Stromal cell of bone marrow (primary cell): Measurements from ENCODE around the gene UBASH3A.

ENCODE experiments used
- DNase-seq: peaks from one replicate; pipeline ENCODE4 v3.0.0-alpha.2; 2012; ENCODE audit warnings: low read depth

UBASH3A gene

DNA sequence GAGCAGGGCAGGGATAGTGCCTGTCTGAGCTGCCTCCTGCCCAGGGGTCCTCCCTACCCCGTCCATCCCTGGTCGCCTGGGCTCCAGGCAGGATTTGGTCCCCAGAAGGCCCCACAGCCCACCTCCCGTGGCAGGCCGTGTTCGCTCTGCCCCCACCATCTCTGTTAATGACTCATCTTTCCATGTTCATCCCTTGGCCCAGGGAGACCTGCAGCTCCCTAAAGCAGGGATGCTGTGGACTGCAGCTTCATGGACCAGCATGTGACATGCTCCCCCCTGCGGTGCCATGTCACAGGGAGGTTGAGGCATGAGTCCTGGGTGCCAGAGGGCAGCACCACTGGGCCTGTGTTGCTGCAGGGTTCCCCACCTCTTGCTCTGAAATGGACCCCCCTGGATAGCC lies 26.8 kb downstream of the UBASH3A start:
- no peak for DNase-seq

DNA sequence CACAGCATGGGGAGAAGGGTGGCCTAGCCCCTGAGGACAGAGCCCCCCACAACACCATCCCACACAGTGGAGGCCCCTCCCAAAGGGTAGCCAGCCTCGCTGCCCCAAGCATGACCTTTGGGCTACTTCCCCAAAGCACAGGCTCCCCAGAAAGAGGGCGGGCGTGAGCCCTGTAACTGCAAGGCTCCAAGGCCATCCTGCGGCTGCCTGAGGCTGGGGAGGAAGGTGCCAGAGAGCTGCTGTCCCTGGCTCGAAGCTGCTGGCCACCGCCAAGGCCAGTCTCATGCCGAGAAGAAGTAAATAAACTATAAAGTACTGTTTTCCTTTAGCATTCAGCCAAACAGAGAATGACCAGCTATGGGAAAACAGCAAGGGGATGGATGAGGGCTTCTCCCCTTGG lies 27.5 kb downstream of the UBASH3A start:
- DNase-seq = no peak

DNA sequence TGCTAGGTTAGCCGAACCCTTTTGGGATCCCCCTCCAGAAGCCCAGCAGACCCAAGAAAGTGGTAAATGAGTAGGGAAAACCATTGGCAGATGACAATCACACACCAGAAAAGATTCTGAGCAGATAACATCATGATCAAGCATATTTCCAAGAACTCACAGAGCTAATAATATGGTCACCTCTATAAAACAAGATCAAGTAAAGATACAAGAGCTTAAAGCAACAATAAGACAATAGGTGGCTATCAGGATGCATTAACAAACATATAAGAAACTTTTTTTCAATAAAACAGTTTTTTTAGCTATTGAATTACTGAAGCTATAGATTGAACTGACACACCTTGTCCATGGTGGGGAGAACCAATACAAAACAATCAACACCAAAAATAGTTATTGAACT lies 29.0 kb downstream of the UBASH3A start:
- no peak for DNase-seq

GRCh38 chr21:42433946-42434551 lies 30.3 kb downstream of the UBASH3A start:
- no peak for DNase-seq

GRCh38 chr21:42434884-42435283 lies 31.2 kb downstream of the UBASH3A start:
- no peak for DNase-seq

DNA sequence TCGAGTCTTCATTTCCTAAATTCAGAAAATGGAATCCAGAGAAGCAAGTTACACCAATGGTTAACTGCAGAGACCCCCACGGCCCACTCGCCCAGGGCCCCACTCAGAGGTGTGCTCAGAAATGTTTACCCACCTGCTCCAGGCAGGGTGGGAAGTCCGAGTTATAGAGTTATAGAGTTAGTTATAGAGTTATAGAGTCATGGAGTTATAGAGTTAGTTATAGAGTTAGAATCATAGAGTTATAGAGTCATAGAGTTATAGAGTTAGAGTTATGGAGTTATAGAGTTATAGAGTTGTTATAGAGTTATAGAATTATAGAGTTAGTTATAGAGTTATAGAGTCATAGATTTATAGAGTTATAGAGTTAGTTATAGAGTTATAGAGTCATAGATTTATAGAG lies 31.7 kb downstream of the UBASH3A start:
- DNase-seq = no peak

GRCh38 chr21:42435833-42436232 lies 32.1 kb downstream of the UBASH3A start:
- DNase-seq = no peak

DNA sequence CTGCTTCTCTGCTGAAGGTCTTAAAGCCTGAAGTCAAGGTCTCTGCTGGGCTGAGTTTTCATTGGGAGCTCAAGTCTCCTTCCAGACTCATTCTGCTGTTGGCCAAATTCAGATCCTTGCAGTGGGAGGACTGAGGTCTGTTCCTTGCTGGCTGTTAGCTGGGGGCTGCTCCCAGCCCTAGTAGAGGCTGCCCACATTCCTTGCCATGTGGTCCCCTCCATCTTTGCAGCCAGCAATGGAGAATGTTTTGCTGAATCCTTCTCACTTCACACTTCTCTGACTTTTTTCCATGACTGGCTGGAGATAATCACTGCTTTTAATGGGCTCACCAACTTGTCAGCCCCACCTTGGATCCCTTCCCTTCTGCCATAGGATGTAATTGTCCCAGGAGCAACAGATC lies 33.2 kb downstream of the UBASH3A start:
- DNase-seq = no peak

- DNase-seq = no peak
Measured at GRCh38 chr21:42437786-42438185, 34.1 kb downstream of the UBASH3A start.

DNA sequence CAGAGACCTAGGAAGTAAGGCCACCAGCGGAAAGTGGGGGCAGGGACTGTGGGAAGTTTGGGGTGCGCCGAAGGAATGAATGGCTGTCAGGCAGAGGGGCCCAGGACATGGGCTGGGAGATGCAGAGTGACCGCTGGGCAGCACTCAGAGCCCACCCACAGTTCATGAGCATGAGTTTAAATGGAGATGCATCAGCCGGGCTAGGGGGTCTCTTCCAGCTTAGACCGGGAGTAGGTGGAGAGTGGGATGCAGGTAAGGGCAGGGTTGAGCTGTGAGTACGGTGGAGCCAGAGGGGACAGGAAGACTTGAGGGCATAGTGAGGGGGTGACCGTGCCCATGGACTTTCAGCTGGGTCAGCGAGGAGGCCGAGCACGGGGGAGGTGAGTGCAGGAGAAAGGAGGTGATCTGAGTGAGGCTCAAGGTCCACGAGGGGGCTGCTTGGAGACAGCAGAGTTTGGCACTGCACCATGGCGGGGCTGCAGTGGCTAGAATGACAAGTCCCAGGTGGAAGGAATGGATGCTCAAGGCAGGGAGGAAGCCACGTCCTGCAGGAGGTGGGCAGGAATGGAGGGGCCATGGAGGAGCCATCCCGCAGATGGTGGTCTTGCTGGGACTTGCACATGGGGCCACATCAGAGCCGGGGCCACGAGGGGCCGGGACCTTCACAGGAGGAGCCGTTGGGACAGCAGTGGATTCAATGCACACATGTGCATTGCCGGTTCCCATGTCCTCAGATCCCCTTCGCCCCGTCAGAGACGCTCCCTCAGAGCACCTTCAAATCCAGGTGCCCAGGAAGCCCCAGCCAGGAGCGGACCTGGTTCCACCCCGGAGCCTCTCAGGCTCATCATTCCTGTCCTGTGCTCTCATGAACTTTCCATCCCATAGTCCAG lies 34.9 kb downstream of the UBASH3A start:
- DNase-seq = no peak

DNA sequence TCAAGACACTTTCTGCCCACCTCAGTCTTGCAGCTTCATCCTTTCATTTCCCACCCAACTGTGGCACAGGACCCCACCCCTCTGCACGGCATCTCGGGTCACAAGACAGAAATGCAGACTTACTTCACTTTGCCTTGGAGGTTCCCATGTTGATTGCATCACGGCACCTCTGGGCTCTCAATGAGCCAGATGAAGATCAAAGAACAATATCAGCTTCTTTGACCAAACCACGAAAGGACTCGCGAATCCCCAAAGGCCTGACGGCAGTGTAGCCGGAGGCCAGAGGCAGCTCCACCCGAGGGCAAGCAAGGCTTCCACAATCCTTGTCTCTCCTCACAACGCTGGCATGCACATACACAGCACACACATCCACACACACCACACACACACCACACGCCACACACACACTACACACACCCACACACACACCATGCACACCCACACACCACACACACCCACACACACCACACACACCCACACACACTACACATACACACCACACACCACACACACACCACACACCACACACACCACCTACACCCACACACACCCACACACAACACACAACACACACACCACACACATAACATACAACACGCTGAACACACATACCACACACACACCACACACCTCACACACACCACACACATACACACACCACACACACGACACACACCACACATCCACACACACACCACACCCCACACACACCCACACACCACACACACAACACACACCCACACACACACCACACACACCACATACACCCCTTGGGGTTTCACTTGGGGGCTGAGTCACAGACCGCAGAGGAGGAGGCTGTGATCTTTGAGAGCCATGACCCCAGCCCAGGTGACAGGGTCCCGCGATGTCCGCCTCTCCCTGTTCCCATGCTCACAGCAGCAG lies 35.8 kb downstream of the UBASH3A start:
- no peak for DNase-seq

GRCh38 chr21:42440187-42440792 lies 36.6 kb downstream of the UBASH3A start:
- no peak for DNase-seq

DNA sequence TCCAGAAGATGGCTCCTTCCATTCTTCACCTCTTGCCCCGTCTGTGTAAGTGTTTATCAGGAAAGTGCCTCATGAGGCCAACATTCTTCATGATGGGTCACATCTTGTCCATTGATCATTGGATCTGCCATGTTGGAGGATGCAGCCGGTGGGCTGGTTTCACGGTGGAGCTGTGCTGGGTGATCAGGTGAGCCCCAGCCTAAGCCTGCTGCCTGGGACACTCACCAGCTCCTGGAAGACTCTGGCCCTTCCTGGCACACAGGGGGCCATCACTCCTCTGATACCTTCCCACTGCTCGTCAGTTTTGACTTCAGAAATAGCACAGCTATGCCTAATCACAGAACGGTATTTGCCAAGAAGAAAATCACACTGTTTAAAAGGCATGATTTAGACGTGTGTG lies 38.3 kb downstream of the UBASH3A start:
- DNase-seq = no peak

DNA sequence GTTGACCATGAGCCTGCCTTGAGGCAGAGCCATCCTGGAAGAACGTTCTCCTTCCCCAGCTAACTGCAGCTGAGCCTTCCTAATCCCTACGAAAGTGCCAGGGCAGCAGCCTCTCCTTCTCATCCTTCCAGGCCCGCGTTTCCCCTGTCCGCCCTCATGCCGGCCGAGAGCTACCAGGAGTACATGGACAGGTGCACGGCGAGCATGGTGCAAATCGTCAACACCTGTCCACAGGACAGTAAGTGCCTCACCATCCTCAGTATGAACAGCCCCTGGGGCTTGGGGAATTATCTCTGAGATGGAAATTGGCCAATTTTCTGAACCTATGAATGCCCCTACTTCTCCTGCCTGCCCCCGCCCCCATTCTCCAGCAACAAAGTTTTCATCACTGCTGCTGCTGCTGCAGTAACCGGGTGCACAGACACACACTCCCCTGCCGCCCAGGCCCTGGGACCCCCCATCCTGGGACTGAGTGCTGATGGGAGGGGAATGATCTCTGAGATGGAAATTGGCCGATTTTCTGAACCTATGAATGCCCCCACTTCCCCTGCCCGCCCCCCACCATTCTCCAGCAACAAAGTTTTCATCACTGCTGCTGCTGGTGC lies 39.6 kb downstream of the UBASH3A start:
- no peak for DNase-seq

GRCh38 chr21:42443876-42444744 lies 40.4 kb downstream of the UBASH3A start:
- no peak for DNase-seq

DNA sequence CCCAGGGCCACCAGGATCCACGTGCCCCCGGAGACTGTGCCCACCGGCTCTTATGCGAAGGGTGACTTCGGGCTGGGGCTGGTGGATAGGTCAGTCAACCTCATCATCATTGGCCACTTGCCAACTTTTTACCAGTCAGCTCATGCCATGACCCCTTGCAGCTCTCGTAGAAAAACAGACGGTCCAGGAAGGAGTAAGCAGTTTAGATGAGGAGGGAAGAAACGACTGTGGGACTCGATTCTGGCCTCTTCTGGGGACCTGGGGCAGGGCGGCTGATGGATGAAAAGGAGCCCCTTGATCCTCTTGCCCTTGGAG lies 41.0 kb downstream of the UBASH3A start:
- no peak for DNase-seq

DNA sequence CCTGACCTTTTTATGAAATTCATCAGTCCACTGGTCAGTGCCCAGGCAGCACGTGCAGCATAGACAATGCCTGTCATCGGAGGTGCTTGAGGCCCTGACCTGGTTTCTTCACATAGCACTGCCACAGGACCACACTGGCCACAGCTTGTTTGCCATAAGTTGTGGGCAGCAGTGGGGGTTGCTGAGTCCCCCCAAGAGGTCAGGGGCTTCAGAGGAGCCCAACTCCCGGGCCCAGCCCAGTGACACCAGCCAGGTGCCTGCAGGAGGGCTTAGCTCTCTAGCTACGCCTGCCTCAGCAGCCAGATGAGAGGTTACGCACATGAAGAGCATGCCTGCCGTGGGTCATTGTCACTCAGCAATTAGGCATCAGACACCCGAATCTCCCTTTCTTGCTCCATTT lies 41.6 kb downstream of the UBASH3A start:
- no peak for DNase-seq

DNA sequence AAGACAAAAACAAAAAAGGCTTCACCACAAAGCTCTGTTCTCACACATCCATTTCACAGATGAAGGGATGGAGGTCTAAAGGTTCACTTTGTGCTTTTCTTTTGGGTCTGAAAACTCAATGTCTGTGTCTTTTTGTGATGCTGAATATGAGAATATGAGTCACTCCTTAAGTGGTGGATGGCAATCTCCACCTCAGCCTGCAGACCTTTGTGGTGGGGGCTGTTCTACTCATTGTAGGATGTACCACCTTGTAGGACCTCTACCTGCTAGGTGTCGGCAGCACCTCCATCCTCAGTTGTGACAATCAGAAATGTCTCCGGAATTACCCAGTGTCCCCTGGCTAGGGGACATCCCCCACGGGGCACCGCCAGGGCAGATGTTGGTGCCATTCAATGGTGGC lies 42.8 kb downstream of the UBASH3A start:
- DNase-seq = no peak

DNA sequence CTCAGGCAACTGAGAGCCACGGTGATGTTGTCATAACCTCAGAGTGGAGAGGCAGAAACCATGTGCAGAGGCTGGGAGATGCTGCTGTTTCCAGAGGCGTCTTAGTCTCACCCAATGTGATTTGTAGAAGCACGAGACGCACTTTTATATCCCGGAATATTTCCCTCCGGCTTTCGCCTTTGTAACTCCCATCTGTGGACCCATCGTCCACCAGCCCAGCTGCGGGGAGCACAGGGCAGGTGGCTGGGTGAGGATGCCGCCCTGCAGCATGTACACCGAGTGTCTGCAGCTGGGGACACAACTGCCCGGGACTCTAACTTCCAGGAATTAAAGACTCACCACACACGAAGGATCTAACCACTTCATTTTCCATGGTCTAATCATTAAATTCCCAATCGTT lies 43.5 kb downstream of the UBASH3A start:
- no peak for DNase-seq

- DNase-seq = no peak
Measured at GRCh38 chr21:42447732-42448131, 44.0 kb downstream of the UBASH3A start.

DNA sequence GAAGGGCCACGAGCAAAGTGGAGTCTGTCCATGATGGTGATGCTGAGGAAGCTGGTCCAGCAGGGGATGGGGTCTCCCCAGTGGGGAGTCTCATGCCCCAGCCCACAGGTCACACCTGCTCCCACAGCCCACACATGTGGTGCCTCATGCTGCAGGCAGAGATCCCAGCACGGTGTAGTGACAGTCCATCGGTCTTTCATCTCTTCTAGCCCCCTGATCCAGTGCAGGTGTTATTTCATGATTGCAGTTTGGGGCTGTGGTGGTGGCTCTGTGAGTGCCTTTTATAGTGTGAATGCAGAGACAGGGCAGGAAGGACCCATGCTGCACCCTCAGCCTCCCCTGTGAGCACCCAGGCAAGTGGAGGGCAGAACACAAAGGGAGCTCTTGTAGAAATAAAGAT lies 45.0 kb downstream of the UBASH3A start:
- DNase-seq = no peak
